Calu3 (cell line): ENCODE measurements around the gene FHAD1. TPM values are rescaled to one million over a fixed set of nuclear protein-coding genes. Genes with fewer than 3 reads are reported as not detected.

Experiments
- BruUV-seq: library from RNA; stranded (reverse); fragments of 400-500 nt; replicated peaks from 2 replicates; lab custom pipeline; 2021; lab: Mats Ljungman, UMichigan
- CTCF ChIA-PET: fragments of 300-600 bp; sonication (Branson Sonifier 250); formaldehyde crosslinking; loops from one replicate; lab custom pipeline; 2022; ENCODE audit warnings: antibody characterized with exemption; lab: Charles Lee
- DNase-seq: peaks from one replicate; pipeline ENCODE4 v3.0.0; 2022
- H3K27ac Mint-ChIP-seq: one replicate; pipeline ENCODE4 v1.8.0; 2022; ENCODE audit warnings: mixed read lengths; ENCODE audit not compliant: unreplicated experiment
- H3K27me3 Mint-ChIP-seq: one replicate; pipeline ENCODE4 v1.8.0; 2022; ENCODE audit warnings: mixed read lengths; ENCODE audit not compliant: unreplicated experiment
- H3K36me3 Mint-ChIP-seq: one replicate; pipeline ENCODE4 v1.8.0; 2022; ENCODE audit warnings: mild to moderate bottlenecking, moderate library complexity, mixed read lengths; ENCODE audit not compliant: insufficient read depth, unreplicated experiment
- H3K4me1 Mint-ChIP-seq: one replicate; pipeline ENCODE4 v1.8.0; 2022; ENCODE audit warnings: mild to moderate bottlenecking, low read depth, mixed read lengths; ENCODE audit not compliant: unreplicated experiment
- H3K4me3 Mint-ChIP-seq: one replicate; pipeline ENCODE4 v1.8.0; 2022; ENCODE audit warnings: mild to moderate bottlenecking, low read depth, moderate library complexity, mixed read lengths; ENCODE audit not compliant: unreplicated experiment
- H3K9me3 Mint-ChIP-seq: one replicate; pipeline ENCODE4 v1.8.0; 2022; ENCODE audit warnings: low read depth, mixed read lengths; ENCODE audit not compliant: unreplicated experiment
- CTCF ChIP-seq: fragments of 200-600 bp; IDR thresholded peaks from one replicate; pipeline ENCODE4 v1.8.0; 2022; ENCODE audit warnings: antibody characterized with exemption; ENCODE audit not compliant: unreplicated experiment
- intact Hi-C: fragments of 100-400 bp; cut with micrococcal nuclease; formaldehyde crosslinking; loops from one replicate; pipeline ENCODE4 v1.10.0; 2022; ENCODE audit not compliant: unreplicated experiment
- total RNA-seq: library from RNA; stranded (reverse); gene quantifications from 2 replicates; pipeline ENCODE4 v1.2.3, GENCODE V29; 2022

FHAD1 gene
- total RNA-seq, 1 experiment from 2014 or later, result 2.7 TPM

DNA sequence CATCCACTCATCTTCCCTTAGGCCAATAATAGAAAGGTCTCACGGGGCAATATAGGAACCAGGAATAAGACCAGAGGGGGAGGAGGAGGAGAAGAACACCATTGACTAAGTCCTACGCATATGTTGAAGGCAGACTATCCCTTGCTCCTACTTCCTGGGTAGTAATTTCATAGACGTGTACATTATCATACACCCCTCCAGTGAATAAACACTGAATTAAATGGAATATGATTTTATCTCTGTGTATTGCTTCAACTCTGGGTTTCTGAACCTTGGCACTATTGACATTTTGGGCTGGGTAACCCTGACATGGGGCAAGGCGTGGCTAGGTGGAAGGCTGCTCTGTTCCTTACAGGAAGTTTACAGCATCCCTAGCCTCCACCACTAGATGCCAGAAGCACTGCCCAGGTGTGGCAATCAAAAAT lies 17.3 kb upstream of the FHAD1 start:
- Mint-ChIP-seq H3K4me3 (no peak overlapping the region), H3K36me3 (peaks cover 3% of the 10 kb centered on the region), H3K27me3 (no peaks in the 10 kb centered on the region), H3K9me3 (no peaks in the 10 kb centered on the region), H3K4me1 (peaks cover 9% of the 10 kb centered on the region), H3K27ac (no peak overlapping the region)
- no peak for TF ChIP-seq CTCF
- CTCF ChIA-PET, result no interaction called here
- BruUV-seq, result no TSS peak
- intact Hi-C loops, result no loop called here
- DNase-seq, result no peak

DNA sequence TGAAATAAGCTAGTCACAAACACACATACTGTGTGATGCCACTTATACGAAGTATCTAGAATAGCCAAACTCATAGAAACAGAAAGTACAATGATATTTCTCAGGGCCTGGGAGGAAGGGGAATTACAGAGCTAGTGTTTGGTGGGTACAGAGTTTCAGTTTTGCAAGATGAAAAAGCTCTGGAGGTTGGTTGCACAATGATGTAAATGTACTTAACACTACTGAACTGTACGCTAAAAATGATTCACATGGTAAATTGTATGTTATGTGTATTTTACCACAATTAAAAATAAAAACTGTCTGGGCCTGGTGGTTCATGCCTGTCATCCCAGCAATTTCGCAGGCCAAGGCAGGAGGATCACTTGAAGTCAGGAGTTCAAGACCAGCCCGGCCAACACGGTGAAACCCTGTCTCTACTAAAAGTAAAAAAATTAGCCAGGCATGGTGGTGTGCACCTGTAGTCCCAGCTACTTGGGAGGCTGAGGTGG lies 15.3 kb upstream of the FHAD1 start:
- no peaks in the 10 kb centered on the region for H3K27me3 Mint-ChIP-seq
- intact Hi-C loops, result no loop called here
- H3K4me1 Mint-ChIP-seq, result peaks cover 9% of the 10 kb centered on the region
- DNase-seq, result no peak
- H3K9me3 Mint-ChIP-seq, result no peaks in the 10 kb centered on the region
- no peak for TF ChIP-seq CTCF
- CTCF ChIA-PET, result no interaction called here
- no TSS peak for BruUV-seq
- H3K27ac Mint-ChIP-seq, result no peak overlapping the region
- H3K36me3 Mint-ChIP-seq, result no peaks in the 10 kb centered on the region
- no peak overlapping the region for H3K4me3 Mint-ChIP-seq

DNA sequence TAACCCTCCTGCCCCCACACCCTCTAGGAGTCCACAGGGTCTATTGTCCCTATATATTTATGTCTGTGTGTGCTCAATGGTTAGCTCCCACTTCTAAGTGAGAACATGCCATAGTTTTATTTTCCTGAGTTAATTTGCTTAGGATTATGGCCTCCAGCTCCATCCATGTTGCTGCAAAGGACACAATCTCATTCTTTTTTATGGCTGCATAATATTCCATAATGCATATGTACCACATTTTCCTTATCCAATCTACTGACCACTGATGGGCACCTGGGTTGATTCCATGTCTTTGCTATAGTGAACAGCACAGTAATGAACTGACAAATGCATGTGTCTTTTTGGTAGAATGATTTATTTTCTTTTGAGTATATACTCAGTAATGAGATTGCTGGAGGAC lies 13.3 kb upstream of the FHAD1 start:
- intact Hi-C loops, result no loop called here
- Mint-ChIP-seq H3K27ac (no peak overlapping the region), H3K27me3 (no peaks in the 10 kb centered on the region), H3K9me3 (no peaks in the 10 kb centered on the region), H3K36me3 (no peaks in the 10 kb centered on the region), H3K4me3 (no peak overlapping the region), H3K4me1 (peaks cover 9% of the 10 kb centered on the region)
- no peak for DNase-seq
- CTCF ChIA-PET, result no interaction called here
- no TSS peak for BruUV-seq
- no peak for TF ChIP-seq CTCF

DNA sequence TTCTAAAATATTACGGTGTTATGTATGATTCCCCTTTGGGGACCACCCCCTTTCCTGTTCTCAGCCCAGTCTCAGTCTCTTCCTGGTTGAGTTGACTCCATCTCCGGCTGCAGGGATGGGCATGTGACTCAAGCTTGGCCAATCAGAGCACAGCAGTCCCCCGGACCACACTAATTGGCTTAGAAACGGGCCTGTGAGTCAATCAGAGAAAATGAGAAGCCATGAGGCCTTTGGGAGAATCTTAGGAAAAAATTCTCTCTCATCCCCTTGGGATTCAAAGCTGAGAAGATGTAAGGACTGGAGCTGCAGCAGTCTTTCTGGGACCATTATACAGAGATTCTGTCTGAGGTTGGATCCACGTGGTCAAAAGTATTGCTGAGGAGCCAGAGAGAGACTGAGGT lies 10.7 kb upstream of the FHAD1 start:
- intact Hi-C loops, result no loop called here
- H3K27me3 Mint-ChIP-seq, result no peaks in the 10 kb centered on the region
- no peak for DNase-seq
- H3K27ac Mint-ChIP-seq, result no peak overlapping the region
- no peaks in the 10 kb centered on the region for H3K9me3 Mint-ChIP-seq
- H3K4me3 Mint-ChIP-seq, result no peak overlapping the region
- TF ChIP-seq CTCF, result no peak
- CTCF ChIA-PET, result no interaction called here
- no peaks in the 10 kb centered on the region for H3K36me3 Mint-ChIP-seq
- H3K4me1 Mint-ChIP-seq, result no peaks in the 10 kb centered on the region
- no TSS peak for BruUV-seq
